OCI-M2 (cell line): Measurements from ENCODE around the gene VAV3.

Source experiments
- DNase-seq: peaks from one replicate; lab custom pipeline; 2025; ENCODE audit not compliant: unreplicated experiment; lab: John Stamatoyannopoulos, UW

The VAV3 gene

GRCh38 chr1:107691540-107691939 lies 273.4 kb downstream of the VAV3 start:
- no peak for DNase-seq

- DNase-seq, result no peak
Observed at GRCh38 chr1:107690491-107690890, 274.5 kb downstream of the VAV3 start.

GRCh38 chr1:107689733-107690132 lies 275.2 kb downstream of the VAV3 start:
- DNase-seq, result no peak

- DNase-seq, result no peak
Observed at GRCh38 chr1:107689159-107689558, 275.8 kb downstream of the VAV3 start.

GRCh38 chr1:107687849-107688753 lies 276.9 kb downstream of the VAV3 start:
- DNase-seq, result no peak

GRCh38 chr1:107683683-107684082 lies 281.3 kb downstream of the VAV3 start:
- no peak for DNase-seq

GRCh38 chr1:107683191-107683657 lies 281.8 kb downstream of the VAV3 start:
- DNase-seq, result no peak

- DNase-seq, result no peak
Observed at GRCh38 chr1:107682467-107682866, 282.5 kb downstream of the VAV3 start.

- DNase-seq, result no peak
Observed at GRCh38 chr1:107681001-107681479, 283.9 kb downstream of the VAV3 start.

GRCh38 chr1:107680579-107680985 lies 284.4 kb downstream of the VAV3 start:
- no peak for DNase-seq

GRCh38 chr1:107679411-107679953 lies 285.5 kb downstream of the VAV3 start:
- DNase-seq, result no peak

- DNase-seq, result no peak
Observed at GRCh38 chr1:107678993-107679392, 286.0 kb downstream of the VAV3 start.

GRCh38 chr1:107677697-107678096 lies 287.3 kb downstream of the VAV3 start:
- DNase-seq, result no peak

GRCh38 chr1:107674486-107674885 lies 290.5 kb downstream of the VAV3 start:
- DNase-seq, result no peak

GRCh38 chr1:107673006-107673405 lies 292.0 kb downstream of the VAV3 start:
- DNase-seq, result no peak

GRCh38 chr1:107670397-107671040 lies 294.5 kb downstream of the VAV3 start:
- DNase-seq, result no peak

GRCh38 chr1:107669996-107670395 lies 295.0 kb downstream of the VAV3 start:
- DNase-seq, result no peak

- no peak for DNase-seq
Observed at GRCh38 chr1:107668762-107669161, 296.2 kb downstream of the VAV3 start.

- DNase-seq, result no peak
Observed at GRCh38 chr1:107666493-107666892, 298.5 kb downstream of the VAV3 start.

GRCh38 chr1:107664982-107665925 lies 299.7 kb downstream of the VAV3 start:
- no peak for DNase-seq

GRCh38 chr1:107662971-107663370 lies 302.0 kb downstream of the VAV3 start:
- DNase-seq, result no peak
